Measurements from ENCODE around the gene F12.
A peak's percentile ranks its signal among the peaks of the same experiment; 100 is the strongest.

F12 gene

DNA sequence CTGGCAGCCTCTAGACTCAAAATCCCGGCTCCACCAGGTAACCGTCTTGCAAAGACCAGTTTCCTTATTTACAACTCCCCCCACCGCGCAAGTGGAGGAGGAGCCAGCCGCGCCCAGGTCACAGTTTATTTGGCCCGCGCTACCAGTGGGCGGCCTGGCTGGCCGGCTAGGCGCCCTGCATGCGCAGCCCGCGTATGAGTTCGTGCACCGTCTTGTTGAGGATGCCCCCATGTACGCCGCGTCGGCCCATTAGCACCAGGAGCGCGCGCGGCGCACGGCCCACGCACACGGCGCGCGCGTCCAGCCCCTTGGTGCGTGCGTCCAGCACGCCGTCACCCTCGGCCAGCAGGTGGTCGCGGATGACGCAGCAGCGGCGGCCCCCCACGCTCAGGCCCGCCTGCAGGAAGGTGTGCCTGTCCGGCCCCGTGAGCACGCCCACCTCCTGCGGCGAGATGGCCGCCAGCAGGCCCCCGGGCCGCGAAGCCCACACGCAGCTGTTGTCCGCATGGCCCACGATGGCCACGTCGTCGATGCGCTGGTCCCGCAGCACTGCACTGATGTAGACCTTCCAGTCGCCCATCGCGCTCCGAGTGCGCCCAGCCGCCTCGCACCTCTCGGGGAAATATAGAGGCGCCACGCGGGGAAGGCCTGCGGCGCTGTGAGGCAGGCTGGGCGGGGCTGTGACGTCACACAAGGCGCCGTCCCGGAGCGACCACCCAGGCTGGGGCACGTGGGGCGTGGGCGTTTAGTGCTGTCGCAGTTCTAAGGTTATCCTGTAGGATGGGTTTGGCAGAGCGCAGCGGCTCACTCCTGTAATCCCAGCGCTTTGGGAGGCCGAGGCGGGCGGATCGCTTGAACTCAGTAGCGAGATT, 9.1 kb downstream of the F12 start, which contains the start of gene PFN3:
PFN3 (minus strand) TSS at position 665 of the 872 bp plus-strand sequence; CDS start at position 580, 85 bp downstream.
- DNase-seq: peak in 4 of 42 donors; percentile 37 to 46 (median 44)
- intact Hi-C loops (cut with DNase I): no loop called here

DNA sequence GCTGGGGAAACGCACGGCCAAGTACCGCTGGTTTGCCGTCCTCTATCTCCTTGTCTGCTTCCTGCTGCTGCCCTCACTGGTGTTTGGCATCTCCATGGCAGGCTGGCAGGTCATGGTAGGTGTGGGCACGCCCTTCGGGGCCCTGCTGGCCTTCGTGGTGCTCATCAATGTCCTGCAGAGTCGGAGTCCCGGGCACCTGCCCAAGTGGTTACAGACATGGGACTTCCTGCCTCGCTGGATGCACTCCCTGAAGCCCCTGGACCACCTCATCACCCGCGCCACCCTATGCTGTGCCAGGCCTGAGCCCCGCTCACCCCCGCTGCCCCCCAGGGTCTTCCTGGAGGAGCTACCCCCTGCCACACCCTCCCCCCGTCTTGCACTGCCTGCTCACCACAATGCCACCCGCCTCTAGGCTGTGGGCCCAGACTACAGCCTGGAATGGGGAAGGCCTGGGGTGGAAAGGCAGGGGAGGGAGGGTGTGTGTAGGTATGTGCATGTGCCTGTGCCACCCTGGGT, 11.4 kb downstream of the F12 start:
- intact Hi-C loops (cut with DNase I): no loop called here
- no peak for DNase-seq

DNA sequence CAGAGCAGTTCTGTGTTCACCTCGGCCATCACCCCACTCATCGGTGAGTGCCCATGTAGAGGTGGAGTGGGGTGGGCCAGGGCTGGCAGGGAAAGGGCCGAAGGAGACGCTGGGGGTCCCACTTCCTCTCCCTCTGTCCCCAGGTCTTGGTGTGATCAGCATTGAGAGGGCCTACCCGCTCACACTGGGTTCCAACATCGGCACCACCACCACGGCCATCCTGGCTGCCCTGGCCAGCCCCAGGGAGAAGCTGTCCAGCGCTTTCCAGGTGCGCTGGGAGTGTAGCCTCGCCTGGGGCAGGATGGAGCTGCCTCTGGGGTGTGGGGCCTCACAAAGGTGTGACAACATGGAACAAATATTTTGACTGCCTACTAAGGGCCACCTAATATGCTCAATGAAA, 12.6 kb downstream of the F12 start:
- intact Hi-C loops (cut with DNase I): no loop called here
- no peak for DNase-seq

DNA sequence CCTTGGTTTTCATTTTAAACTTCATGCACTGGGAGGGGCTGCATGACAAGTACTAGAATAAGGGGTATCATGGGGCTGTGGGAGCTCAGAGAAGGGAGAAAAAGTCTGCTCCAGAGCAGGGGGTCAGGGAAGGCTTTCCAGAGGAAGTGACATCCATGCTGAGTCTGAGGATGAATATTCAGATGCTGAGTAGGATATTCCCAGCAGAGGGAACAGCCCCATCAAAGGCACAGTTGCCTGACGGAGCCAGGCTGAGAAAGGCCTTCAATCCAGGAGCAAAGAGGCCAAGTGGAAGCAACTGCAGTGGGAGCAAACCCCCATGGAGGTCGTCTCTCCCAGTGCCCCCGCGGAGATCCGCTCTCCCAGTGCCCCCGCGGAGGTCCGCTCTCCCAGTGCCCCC, 13.3 kb downstream of the F12 start:
- no peak for DNase-seq
- intact Hi-C loops (cut with DNase I): no loop called here

DNA sequence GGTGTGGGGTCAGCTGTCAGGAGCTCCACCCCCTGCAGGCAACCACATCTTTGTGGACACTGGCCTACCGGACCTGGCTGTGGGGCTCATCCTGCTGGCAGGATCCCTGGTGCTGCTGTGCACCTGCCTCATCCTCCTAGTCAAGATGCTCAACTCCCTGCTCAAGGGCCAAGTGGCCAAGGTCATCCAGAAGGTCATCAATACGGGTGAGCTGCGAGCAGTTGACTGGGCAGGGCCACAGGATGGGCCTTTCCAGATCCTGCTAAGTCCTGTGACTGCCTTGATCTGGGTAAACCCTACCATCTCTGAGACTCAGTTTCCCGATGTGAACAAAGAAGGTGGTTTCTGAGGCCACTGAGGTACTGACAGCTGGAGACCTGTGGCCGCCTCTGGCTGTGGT, 15.4 kb downstream of the F12 start:
- DNase-seq: no peak
- intact Hi-C loops (cut with DNase I): loop anchor here (5.0 kb wide), 2 partner anchors 58 to 108 kb away; no protein-coding TSS in a partner anchor

DNA sequence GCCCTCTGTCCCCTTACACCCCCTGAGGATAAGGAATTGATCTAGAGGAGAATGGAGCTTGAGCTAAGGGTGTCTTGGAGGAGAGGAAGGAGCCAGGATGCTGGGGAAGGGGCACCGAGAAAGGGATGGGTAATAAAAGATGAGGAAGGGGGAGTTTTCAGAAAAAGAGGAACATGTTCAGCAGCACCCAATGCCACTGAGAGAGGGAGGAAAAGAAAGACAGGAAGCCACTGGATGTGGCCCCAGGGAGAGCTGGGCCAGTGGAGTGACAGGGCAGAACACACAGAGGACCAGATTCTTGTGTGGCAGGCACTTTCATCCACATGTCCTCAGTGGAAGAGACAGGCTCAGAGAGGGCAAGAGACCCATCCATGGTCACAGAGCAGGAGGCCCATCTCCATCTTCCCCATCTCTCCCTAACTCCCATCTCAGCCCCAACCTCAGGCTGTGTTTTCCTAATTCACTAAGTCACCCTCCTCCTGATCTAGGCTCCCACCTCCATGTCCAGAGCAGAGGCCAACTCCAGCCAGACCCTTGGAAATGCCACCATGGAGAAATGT, 16.1 kb downstream of the F12 start:
- intact Hi-C loops (cut with DNase I): loop anchor here (5.0 kb wide), 2 partner anchors 59 to 109 kb away; no protein-coding TSS in a partner anchor
- DNase-seq: no peak

DNA sequence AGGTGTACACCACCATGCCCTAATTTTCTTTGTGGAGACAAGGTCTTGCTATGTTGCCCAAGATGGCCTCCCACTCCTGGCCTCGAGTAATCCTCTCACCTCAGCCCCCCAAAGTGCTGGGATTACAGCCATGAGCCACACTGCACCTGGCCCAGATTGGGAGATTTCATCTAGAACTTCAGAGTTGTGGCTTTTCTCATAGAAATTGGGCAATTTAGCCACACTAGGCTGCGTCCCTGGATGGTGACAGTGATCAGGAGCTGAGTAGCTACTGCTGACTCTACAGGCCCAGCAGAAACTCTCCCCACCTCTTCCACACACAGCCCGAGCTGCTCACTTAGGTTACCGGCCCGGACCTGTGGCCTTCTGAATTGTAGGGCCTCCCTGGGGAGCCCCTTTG, 16.6 kb downstream of the F12 start:
- DNase-seq: no peak
- intact Hi-C loops (cut with DNase I): loop anchor here (5.0 kb wide), 2 partner anchors 60 to 110 kb away; no protein-coding TSS in a partner anchor

DNA sequence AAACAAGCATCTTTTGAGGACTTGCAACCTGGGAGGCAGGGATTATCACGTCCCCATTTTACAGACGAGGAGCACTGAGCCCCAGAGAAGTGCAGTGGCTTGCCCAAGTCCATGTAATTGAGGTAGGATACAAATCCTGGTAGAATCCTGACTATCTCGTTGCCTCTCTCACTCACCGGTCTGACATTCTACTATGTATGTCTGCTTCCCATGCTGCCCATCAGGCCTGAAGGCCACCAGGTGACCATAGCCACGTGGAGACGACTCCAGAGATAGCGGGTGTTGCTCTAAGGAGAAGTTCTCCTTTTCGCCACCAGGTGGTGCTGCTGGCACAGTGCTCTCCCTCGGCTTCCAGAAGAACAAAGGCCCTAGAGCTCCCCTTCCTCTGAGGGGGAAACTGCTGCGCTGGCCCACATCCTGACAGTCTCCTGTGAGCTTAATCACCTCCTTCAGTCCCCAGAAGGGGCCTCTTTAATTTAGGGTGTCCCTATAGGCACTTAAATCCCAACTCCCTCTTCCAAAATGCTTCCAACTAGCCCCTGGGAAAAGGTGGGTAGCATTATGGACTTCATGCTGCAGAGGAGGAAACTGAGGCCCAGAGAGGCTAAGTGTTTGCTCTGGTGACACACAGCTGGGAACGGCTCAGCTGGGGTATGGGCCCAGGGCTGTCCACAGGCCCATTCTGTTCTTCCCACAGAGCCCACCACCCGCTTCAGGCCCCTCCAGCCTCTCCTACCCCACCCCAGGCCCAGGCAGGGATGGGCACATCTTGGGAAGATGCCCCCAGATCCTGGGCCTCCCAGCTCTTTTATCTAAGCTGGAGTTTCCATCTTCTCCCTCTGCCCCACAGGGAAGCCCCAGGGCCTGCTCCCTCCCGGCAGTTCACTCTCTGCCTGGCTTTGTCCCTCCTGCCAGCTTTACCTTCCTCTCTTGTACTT, 18.7 kb downstream of the F12 start:
- intact Hi-C loops (cut with DNase I): loop anchor here (5.0 kb wide), 2 partner anchors 62 to 112 kb away; no protein-coding TSS in a partner anchor
- DNase-seq: peak in 41 of 42 donors; percentile 71 to 95 (median 84)

DNA sequence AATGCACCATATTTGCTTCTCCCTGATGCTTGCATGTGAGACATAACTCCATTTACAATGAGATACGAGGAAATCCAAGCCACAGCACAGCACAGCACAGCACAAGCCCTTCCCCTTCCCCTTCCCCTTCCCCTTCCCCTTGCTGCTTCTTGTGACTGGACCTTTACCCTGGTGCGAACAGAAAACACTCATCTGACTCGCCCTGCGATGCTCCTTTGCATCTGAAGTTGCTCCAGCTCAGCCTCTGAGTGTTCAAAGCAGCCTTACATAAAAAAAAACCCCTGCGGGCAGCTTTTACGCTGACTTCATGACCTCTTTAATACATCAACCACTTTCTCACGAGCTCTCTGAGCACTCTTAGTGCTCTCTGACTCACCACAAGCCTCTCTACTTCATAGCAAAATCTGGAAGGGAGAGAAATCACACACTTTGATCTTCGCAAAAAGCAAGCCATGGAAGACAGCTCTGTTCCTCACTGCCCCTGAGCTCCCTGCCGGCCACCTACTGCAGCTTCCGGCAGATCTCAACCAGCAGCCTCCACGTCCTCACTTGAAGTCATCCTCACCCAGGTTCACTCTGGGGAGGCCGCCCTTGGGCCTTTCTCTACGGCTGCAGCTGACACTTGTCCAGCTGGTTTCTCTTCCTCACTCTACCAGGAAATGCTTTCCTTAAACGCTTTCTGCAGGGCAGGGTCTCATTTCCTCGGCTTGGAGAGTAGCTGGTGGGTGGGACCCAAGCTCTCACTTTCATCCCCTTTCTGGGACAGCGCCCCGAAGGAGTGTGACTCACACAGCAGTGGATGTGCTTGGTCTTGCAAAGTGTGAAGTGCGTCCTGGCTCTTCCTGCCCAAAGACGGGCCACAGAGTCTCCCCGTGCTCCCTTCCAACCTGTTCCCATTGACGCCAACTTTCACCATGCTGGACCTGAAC, 19.9 kb downstream of the F12 start:
- no peak for DNase-seq

DNA sequence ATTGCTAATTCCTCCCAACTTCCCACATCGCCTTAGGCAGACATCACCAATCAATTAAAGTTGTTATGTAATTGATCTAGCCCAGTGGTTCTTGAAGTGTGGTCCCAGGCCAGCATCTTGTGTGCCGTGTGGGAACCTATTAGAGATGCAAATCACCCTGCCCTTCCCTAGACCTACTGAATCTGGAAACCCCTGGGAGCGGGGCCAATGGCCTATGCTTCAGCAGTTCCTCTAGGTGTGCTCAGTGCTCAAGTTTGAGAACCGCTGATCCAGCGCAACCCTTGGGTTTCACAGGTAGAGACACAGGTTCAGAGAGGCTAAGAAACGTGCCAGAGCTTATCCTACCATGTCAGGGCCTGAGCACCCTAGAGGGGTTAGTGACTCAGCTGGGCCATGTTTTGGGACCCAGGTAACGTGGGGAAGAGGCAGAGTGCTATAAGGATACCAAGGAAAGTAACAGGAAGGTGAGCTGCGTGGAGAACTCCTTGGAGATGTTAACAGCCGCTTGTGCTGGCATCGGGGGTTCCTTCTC, 20.8 kb downstream of the F12 start:
- intact Hi-C loops (cut with DNase I): no loop called here
- no peak for DNase-seq

More for the DNA sequence above, 19.9 kb downstream of the F12 start:
- intact Hi-C loops (cut with DNase I): loop anchor here (5.0 kb wide), 2 partner anchors 63 to 113 kb away; no protein-coding TSS in a partner anchor

DNA sequence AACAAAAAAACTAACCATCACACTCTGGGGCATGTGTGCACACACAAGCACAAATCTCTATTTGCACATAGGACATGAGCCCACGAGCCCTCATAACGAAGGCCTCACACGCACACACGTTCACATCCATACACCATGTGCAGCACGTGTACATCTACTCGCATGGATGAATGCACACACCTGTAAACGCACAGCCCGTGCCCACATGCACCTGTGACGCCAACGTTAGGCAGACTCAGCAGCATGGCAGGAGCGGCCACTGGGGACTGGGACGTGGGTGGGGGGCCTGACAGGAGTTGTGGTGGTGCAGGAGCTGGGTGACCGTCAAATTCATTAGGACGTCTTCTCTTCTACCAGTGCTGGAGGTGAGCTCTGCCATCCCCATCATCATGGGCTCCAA, 22.0 kb downstream of the F12 start:
- intact Hi-C loops (cut with DNase I): no loop called here
- no peak for DNase-seq

DNA sequence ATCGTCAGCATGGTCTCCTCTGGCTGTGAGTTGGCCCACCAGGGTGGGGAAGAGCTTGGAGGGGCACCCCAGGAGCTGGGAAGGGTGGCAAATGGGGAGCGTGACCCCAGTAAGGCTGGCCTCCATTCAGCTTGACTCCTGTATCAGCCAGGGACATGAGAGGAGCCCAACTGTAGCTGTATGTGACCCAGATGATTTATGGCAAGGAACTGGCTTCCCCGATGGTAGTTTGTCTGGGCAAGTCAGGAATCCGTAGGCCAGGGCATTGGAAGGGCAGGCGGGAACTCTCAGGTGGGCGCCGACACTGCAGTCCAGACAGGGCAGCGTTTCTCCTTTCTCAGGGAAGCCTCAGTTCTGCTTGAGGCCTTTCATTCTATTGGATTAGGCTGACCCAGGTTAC, 22.8 kb downstream of the F12 start:
- intact Hi-C loops (cut with DNase I): no loop called here
- no peak for DNase-seq

DNA sequence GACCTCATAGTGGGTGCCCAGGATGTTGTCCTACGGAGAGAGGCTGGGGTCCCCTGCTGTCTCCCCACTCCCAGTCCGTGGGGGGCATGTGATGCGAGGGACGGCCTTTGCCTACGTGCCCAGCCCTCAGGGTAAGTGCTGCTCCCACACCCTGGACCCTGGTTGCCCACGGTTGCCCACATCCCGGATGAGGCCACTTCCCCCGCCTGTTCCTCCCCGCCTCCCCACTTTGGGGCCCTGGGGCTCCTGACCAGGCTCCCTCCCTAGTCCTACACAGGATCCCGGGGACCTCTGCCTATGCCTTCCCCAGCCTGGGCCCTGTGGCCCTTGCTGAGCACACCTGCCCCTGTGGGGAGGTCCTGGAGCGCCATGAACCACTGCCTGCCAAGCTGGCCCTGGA, 23.6 kb downstream of the F12 start:
- DNase-seq: no peak
- intact Hi-C loops (cut with DNase I): no loop called here

DNA sequence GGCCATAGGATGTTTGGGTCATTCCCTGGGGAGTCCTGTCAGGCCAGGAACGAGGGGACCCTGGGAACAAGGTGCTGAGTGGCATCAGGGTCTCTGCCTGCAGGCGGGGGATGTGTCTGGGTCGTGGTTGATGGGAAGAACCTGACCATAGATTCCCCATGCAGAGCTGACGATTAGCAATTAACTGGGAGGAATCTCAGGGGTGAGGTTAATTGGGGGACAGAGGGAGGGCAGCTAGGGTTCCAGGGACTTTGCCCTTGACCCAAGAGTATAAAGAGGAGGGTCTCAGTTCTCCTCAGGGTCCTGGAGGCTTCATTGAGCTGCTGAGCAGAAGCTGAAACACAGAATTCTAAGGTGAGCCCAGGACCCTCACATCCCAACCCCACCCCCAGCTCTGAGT, 25.2 kb downstream of the F12 start, which contains the start of gene SLC34A1:
SLC34A1 (plus strand) TSS at position 301 of the 400 bp plus-strand sequence. CDS start 1,308 bp downstream, outside the sequence.
- intact Hi-C loops (cut with DNase I): no loop called here
- DNase-seq: no peak

DNA sequence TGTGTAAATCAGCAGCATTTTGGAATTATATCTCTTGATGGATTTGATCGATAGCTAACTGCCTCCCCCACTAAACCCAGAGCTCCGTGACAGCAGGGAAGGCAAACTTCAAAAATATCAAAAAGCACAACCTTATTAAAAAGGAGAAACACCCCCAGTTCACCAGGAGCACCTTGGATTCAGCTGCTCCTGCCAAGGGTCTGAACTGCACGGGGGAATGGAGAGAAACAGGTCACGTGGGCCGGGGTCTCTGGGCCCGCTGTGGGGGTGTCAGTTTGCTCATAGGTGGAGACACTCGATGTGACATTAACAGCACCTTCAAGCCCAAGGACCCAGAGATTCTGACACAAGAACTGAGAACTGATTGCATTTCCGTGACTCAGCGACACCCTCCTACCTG, 26.2 kb downstream of the F12 start:
- DNase-seq: peak in 17 of 42 donors; percentile 20 to 57 (median 43)
- intact Hi-C loops (cut with DNase I): no loop called here

DNA sequence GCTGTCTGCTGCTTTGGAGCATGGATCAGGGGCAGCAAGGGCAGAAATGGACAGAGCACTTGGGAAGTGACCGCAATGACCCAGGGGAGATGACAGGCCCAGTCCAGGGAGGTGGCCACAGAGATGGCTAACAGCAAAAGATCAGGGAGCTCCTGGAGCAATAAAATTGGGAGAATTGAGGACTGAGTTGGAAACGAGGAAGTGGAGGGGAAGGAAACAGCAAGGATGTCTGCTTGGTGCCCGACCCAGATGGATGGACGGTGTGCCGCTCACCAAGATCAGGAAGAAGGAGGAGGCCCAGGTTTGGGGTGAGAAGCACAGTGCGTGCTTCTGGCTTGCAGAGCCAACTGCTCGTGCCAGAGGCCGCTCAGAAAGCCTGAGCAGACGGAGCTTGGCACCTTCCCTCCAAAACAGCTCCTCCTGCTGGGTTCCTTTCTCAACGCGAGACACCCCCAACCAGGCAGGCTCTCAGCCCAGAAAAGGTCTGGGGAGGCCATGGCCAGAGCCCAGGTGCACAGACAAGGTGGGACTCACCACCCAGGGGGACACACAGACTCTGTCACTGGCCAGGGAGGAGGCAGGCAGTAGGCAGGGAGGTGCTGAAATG, 26.8 kb downstream of the F12 start:
- intact Hi-C loops (cut with DNase I): no loop called here
- peak in 23 of 42 donors; percentile 37 to 80 (median 56) for DNase-seq

DNA sequence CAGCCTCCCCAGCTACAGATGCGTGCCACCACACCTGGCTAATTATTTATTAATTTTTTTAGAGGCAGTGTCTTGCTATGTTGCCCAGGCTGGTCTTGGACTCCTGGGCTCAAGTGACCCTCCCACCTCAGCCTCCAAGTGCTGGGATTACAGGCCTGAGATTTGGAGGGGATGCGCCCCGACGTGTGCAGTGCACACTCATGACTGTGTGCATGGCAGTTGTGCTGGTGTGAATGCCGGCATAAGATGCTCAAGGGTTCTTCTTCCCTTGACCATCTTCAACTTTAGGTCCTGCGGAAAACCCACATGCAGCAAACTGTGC, 28.6 kb downstream of the F12 start:
- intact Hi-C loops (cut with DNase I): no loop called here

More for the DNA sequence above, 28.6 kb downstream of the F12 start:
- DNase-seq: no peak
